ENCODE results near the gene PHLPP1. TPM values are rescaled to one million over a fixed set of nuclear protein-coding genes. Genes with fewer than 3 reads are reported as not detected.

Gene PHLPP1
- total and polyA plus RNA-seq, 2 of the 13 experiments (the other 11 are each of a cell fraction or from before 2014, with no cell fraction given) = 9.8 to 18.5 TPM

DNA sequence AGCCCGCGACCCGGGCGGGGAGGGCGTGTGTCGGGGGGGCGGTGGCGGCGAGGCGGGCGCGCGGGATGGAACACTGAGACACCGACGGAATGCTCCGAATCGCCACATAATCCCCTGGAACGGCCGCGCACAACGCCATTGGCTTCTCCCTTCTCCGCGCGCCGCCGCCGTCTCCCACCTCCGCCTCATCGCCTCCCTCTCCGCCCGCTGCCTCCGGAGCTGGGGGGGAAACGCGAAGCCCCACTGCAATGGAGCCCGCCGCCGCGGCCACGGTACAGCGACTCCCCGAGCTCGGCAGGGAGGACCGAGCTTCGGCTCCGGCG is at the start of gene PHLPP1 (continued):
- TF ChIP-seq, protein P1, sequence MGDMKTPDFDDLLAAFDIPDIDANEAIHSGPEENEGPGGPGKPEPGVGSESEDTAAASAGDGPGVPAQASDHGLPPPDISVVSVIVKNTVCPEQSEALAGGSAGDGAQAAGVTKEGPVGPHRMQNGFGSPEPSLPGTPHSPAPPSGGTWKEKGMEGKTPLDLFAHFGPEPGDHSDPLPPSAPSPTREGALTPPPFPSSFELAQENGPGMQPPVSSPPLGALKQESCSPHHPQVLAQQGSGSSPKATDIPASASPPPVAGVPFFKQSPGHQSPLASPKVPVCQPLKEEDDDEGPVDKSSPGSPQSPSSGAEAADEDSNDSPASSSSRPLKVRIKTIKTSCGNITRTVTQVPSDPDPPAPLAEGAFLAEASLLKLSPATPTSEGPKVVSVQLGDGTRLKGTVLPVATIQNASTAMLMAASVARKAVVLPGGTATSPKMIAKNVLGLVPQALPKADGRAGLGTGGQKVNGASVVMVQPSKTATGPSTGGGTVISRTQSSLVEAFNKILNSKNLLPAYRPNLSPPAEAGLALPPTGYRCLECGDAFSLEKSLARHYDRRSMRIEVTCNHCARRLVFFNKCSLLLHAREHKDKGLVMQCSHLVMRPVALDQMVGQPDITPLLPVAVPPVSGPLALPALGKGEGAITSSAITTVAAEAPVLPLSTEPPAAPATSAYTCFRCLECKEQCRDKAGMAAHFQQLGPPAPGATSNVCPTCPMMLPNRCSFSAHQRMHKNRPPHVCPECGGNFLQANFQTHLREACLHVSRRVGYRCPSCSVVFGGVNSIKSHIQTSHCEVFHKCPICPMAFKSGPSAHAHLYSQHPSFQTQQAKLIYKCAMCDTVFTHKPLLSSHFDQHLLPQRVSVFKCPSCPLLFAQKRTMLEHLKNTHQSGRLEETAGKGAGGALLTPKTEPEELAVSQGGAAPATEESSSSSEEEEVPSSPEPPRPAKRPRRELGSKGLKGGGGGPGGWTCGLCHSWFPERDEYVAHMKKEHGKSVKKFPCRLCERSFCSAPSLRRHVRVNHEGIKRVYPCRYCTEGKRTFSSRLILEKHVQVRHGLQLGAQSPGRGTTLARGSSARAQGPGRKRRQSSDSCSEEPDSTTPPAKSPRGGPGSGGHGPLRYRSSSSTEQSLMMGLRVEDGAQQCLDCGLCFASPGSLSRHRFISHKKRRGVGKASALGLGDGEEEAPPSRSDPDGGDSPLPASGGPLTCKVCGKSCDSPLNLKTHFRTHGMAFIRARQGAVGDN (CRISPR knock-in tag; IDR thresholded peaks at IDR 0.05) = 0 out of 2 replicates have a peak, but pooled peaks have one; percentile 0
- TF ChIP-seq, protein P2, sequence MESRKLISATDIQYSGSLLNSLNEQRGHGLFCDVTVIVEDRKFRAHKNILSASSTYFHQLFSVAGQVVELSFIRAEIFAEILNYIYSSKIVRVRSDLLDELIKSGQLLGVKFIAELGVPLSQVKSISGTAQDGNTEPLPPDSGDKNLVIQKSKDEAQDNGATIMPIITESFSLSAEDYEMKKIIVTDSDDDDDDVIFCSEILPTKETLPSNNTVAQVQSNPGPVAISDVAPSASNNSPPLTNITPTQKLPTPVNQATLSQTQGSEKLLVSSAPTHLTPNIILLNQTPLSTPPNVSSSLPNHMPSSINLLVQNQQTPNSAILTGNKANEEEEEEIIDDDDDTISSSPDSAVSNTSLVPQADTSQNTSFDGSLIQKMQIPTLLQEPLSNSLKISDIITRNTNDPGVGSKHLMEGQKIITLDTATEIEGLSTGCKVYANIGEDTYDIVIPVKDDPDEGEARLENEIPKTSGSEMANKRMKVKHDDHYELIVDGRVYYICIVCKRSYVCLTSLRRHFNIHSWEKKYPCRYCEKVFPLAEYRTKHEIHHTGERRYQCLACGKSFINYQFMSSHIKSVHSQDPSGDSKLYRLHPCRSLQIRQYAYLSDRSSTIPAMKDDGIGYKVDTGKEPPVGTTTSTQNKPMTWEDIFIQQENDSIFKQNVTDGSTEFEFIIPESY (CRISPR knock-in tag; IDR thresholded peaks at IDR 0.05) = no peak
- TF ChIP-seq, protein P3, sequence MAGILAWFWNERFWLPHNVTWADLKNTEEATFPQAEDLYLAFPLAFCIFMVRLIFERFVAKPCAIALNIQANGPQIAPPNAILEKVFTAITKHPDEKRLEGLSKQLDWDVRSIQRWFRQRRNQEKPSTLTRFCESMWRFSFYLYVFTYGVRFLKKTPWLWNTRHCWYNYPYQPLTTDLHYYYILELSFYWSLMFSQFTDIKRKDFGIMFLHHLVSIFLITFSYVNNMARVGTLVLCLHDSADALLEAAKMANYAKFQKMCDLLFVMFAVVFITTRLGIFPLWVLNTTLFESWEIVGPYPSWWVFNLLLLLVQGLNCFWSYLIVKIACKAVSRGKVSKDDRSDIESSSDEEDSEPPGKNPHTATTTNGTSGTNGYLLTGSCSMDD (CRISPR knock-in tag; IDR thresholded peaks at IDR 0.05) = no peak
- TF ChIP-seq, protein P4, sequence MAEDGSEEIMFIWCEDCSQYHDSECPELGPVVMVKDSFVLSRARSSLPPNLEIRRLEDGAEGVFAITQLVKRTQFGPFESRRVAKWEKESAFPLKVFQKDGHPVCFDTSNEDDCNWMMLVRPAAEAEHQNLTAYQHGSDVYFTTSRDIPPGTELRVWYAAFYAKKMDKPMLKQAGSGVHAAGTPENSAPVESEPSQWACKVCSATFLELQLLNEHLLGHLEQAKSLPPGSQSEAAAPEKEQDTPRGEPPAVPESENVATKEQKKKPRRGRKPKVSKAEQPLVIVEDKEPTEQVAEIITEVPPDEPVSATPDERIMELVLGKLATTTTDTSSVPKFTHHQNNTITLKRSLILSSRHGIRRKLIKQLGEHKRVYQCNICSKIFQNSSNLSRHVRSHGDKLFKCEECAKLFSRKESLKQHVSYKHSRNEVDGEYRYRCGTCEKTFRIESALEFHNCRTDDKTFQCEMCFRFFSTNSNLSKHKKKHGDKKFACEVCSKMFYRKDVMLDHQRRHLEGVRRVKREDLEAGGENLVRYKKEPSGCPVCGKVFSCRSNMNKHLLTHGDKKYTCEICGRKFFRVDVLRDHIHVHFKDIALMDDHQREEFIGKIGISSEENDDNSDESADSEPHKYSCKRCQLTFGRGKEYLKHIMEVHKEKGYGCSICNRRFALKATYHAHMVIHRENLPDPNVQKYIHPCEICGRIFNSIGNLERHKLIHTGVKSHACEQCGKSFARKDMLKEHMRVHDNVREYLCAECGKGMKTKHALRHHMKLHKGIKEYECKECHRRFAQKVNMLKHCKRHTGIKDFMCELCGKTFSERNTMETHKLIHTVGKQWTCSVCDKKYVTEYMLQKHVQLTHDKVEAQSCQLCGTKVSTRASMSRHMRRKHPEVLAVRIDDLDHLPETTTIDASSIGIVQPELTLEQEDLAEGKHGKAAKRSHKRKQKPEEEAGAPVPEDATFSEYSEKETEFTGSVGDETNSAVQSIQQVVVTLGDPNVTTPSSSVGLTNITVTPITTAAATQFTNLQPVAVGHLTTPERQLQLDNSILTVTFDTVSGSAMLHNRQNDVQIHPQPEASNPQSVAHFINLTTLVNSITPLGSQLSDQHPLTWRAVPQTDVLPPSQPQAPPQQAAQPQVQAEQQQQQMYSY (CRISPR knock-in tag; IDR thresholded peaks at IDR 0.05) = no peak
- TF ChIP-seq HNRNPK (IDR thresholded peaks at IDR 0.05; ENCODE audit: low read depth, low read length, poor library complexity, severe bottlenecking) (no peak), TAF1 (CRISPR knock-in tag; IDR thresholded peaks at IDR 0.05) (peak; percentile 51), XRCC5 (optimal IDR thresholded peaks at IDR 0.05; ENCODE audit: low read length) (no peak), KDM3A (CRISPR knock-in tag; IDR thresholded peaks at IDR 0.05; ENCODE audit: low read depth) (0 out of 2 replicates have a peak, but pooled peaks have one; percentile 6), ZFAT (CRISPR knock-in tag; conservative IDR thresholded peaks at IDR 0.05) (no peak), MTA1 (CRISPR knock-in tag; IDR thresholded peaks at IDR 0.05; ENCODE audit: borderline replicate concordance) (no peak)
- TF ChIP-seq, protein P5, sequence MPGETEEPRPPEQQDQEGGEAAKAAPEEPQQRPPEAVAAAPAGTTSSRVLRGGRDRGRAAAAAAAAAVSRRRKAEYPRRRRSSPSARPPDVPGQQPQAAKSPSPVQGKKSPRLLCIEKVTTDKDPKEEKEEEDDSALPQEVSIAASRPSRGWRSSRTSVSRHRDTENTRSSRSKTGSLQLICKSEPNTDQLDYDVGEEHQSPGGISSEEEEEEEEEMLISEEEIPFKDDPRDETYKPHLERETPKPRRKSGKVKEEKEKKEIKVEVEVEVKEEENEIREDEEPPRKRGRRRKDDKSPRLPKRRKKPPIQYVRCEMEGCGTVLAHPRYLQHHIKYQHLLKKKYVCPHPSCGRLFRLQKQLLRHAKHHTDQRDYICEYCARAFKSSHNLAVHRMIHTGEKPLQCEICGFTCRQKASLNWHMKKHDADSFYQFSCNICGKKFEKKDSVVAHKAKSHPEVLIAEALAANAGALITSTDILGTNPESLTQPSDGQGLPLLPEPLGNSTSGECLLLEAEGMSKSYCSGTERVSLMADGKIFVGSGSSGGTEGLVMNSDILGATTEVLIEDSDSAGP (CRISPR knock-in tag; IDR thresholded peaks at IDR 0.05; ENCODE audit: borderline replicate concordance) = no peak
- TF ChIP-seq, protein P6, sequence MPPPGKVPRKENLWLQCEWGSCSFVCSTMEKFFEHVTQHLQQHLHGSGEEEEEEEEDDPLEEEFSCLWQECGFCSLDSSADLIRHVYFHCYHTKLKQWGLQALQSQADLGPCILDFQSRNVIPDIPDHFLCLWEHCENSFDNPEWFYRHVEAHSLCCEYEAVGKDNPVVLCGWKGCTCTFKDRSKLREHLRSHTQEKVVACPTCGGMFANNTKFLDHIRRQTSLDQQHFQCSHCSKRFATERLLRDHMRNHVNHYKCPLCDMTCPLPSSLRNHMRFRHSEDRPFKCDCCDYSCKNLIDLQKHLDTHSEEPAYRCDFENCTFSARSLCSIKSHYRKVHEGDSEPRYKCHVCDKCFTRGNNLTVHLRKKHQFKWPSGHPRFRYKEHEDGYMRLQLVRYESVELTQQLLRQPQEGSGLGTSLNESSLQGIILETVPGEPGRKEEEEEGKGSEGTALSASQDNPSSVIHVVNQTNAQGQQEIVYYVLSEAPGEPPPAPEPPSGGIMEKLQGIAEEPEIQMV (CRISPR knock-in tag; IDR thresholded peaks at IDR 0.05; ENCODE audit: low read depth) = 0 out of 2 replicates have a peak, but pooled peaks have one; percentile 9
- TF ChIP-seq, protein P7, sequence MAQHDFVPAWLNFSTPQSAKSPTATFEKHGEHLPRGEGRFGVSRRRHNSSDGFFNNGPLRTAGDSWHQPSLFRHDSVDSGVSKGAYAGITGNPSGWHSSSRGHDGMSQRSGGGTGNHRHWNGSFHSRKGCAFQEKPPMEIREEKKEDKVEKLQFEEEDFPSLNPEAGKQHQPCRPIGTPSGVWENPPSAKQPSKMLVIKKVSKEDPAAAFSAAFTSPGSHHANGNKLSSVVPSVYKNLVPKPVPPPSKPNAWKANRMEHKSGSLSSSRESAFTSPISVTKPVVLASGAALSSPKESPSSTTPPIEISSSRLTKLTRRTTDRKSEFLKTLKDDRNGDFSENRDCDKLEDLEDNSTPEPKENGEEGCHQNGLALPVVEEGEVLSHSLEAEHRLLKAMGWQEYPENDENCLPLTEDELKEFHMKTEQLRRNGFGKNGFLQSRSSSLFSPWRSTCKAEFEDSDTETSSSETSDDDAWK (CRISPR knock-in tag; IDR thresholded peaks at IDR 0.05) = no peak
